Measurements from ENCODE around the gene CHST11.

GRCh38 chr12:104742551-104743201 is 285.9 kb downstream of the CHST11 start:
- no peak for TF ChIP-seq ZNF274 (IDR thresholded peaks at IDR 0.05; ENCODE audit: low read depth, low read length)
- no peak for TF ChIP-seq SUZ12 (IDR thresholded peaks at IDR 0.05; ENCODE audit: extremely low read depth, insufficient read depth, insufficient read length)

All from NT2/D1 (cell line).